Tibial nerve (tissue), 4 donors: ENCODE data around the gene CACHD1. TPM values are rescaled to one million over a fixed set of nuclear protein-coding genes. Genes with fewer than 3 reads are reported as not detected.

Source experiments
- DNase-seq, 2 donors: peaks; one replicate each; pipeline ENCODE4 v3.0.0-alpha.2; 2019; ENCODE audit warnings: low spot score in 2 of 2
- H3K27ac ChIP-seq, 4 donors: fragments of 200-600 bp; sonication (generic) in 3 of 4; one replicate each; pipeline ENCODE4 v1.5.1; 2017 to 2019; ENCODE audit warnings: mild to moderate bottlenecking in 1 of 4
- H3K27me3 ChIP-seq, 2 donors: fragments of 200-600 bp; sonication (generic) in 1 of 2; one replicate each; pipeline versions ENCODE4 v1.5.1 to v1.6.0; 2017 to 2019
- H3K36me3 ChIP-seq, 3 donors: fragments of 200-600 bp; sonication (generic); one replicate each; pipeline ENCODE4 v1.5.1; 2018 to 2019
- H3K4me1 ChIP-seq, 4 donors: fragments of 200-600 bp; sonication (generic) in 3 of 4; one replicate each; pipeline ENCODE4 v1.5.1; 2017 to 2019
- H3K4me3 ChIP-seq, 4 donors: fragments of 200-600 bp; sonication (generic) in 3 of 4; one replicate each; pipeline ENCODE4 v1.5.1; 2017 to 2019; ENCODE audit warnings: mild to moderate bottlenecking in 1 of 4, moderate library complexity in 1 of 4
- H3K9me3 ChIP-seq, 4 donors: fragments of 200-600 bp; sonication (generic) in 3 of 4; one replicate each; pipeline ENCODE4 v1.5.1; 2017 to 2019
- EP300 ChIP-seq, 2 donors: sonication (generic); formaldehyde crosslinking; IDR thresholded peaks; one replicate each; pipeline ENCODE4 v1.6.1; 2017; ENCODE audit warnings: antibody characterized with exemption in 2 of 2, mild to moderate bottlenecking in 1 of 2
- POLR2A ChIP-seq, 2 donors: fragments of 450-650 bp; IDR thresholded peaks; one replicate each; pipeline ENCODE4 v1.6.1; 2017; ENCODE audit warnings: antibody characterized with exemption in 2 of 2, mild to moderate bottlenecking in 2 of 2, moderate library complexity in 2 of 2
- WGBS, 2 donors: methylation state at CpG; one replicate each; pipeline ENCODE4 v1.1.5; 2018; 5-methylcytosine and 5-hydroxymethylcytosine counted together
- total RNA-seq, 4 donors: library from RNA; depleted of rRNA; stranded (reverse); fragments of >200 nt; gene quantifications; one replicate each; pipeline ENCODE4 v1.1.0, GENCODE V29; 2016
- TF ChIP-seq, protein P1 (sequence below), 5 experiments: fragments of 200-600 bp in 3 of 5; fragments of 450-650 bp in 2 of 5; sonication (generic) in 3 of 5; IDR thresholded peaks; one replicate each; pipeline ENCODE4 v1.5.1; 2016 to 2019; ENCODE audit warnings: antibody characterized with exemption in 5 of 5, mild to moderate bottlenecking in 3 of 5, moderate library complexity in 2 of 5

The CACHD1 gene
- total RNA-seq, 4 donors from 2014 or later: 7.4 to 15.9 (median 10.0) TPM

DNA sequence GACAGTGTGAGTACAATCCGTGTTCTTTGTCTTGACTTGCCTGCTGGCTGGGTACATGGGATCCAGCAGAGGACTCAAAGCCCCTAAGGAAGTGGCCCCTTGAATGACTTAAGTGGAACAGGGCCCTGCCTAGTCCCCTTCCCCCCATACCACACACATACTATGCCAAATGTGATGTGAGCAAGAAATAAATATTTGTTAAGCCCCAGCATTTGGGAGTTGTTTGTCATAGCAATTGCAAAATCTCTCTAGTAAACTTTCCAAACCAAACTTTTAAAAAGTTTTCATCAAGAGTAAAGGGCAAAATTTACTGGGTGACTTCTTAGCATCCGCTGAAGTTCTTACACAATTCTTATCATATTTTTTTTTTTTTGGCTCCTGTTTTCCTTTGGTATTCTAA, 32.5 kb upstream of the CACHD1 start:
- Histone ChIP-seq H3K27me3 (no peaks in the 10 kb centered on the region), H3K36me3 (no peaks in the 10 kb centered on the region), H3K9me3 (no peaks in the 10 kb centered on the region), H3K4me3 (no peak overlapping the region), H3K27ac (no peak overlapping the region), H3K4me1 (no peaks in the 10 kb centered on the region)
- no peak for DNase-seq
- TF ChIP-seq, protein P1, sequence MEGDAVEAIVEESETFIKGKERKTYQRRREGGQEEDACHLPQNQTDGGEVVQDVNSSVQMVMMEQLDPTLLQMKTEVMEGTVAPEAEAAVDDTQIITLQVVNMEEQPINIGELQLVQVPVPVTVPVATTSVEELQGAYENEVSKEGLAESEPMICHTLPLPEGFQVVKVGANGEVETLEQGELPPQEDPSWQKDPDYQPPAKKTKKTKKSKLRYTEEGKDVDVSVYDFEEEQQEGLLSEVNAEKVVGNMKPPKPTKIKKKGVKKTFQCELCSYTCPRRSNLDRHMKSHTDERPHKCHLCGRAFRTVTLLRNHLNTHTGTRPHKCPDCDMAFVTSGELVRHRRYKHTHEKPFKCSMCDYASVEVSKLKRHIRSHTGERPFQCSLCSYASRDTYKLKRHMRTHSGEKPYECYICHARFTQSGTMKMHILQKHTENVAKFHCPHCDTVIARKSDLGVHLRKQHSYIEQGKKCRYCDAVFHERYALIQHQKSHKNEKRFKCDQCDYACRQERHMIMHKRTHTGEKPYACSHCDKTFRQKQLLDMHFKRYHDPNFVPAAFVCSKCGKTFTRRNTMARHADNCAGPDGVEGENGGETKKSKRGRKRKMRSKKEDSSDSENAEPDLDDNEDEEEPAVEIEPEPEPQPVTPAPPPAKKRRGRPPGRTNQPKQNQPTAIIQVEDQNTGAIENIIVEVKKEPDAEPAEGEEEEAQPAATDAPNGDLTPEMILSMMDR (IDR thresholded peaks at IDR 0.05): no peak
- no peak for TF ChIP-seq POLR2A (IDR thresholded peaks at IDR 0.05)
- no peak for TF ChIP-seq EP300 (IDR thresholded peaks at IDR 0.05)
- 81 to 89% methylated on average over 2 of the region's 2 CpGs for WGBS, 2 donors

DNA sequence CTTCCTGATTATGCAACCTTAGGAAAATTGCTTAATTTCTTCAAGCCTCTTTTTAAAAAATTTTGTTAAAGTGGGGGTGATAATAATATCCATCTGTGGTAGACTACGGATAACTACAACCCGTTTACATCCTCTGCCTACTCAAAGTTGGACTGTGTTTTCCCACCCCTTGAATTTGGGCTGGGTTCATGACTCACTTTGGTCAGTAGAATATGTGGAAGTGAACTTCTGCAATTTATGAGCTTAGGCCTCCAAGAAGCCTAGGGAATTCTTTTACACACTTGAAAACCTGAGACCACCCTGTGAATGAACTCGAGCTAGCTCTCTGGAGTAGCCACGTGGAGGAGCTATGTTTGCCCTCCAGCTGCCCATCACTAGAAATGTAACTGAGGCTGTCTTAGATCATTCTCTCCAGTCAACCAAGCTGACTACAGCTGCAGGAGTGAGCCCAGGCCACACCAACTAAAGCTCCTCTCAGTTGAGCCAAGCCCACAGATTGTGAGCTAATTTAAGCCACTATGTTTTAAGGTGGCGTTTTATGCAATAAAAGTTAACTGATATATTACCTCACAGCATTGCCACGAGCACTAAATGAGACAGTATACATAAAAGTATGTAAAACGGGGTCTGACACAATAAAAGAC, 29.6 kb upstream of the CACHD1 start:
- H3K4me1 ChIP-seq: no peaks in the 10 kb centered on the region
- H3K4me3 ChIP-seq: no peak overlapping the region
- no peaks in the 10 kb centered on the region for H3K9me3 ChIP-seq
- DNase-seq: no peak
- H3K36me3 ChIP-seq: no peaks in the 10 kb centered on the region
- 57 to 75% methylated on average over 7 of the region's 7 CpGs for WGBS, 2 donors
- TF ChIP-seq POLR2A (IDR thresholded peaks at IDR 0.05) (no peak), EP300 (IDR thresholded peaks at IDR 0.05) (no peak)
- TF ChIP-seq, protein P1 (IDR thresholded peaks at IDR 0.05): no peak
- no peak overlapping the region for H3K27ac ChIP-seq
- no peaks in the 10 kb centered on the region for H3K27me3 ChIP-seq

DNA sequence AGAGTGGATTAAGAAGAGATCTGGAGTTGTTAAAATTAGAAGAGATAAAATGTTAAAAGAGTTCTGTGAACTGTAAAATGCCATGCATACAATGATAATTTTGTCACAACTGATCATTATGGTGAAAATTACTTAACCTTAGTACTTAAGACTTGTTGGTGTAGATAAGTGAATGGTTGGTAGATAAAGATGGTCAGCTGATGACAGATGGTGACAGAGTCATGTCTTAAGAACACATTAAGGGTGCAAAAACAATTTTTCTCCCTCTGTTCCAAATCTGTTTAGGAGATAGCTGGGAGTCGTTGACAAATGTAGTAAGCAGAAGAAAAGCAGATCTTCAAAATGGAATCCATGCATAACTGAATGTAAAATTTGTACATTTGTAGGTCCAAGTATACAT, 18.5 kb upstream of the CACHD1 start:
- WGBS, 2 donors: 84 to 90% methylated on average over 1 of the region's 1 CpG
- no peaks in the 10 kb centered on the region for H3K9me3 ChIP-seq
- H3K36me3 ChIP-seq: no peaks in the 10 kb centered on the region
- H3K27ac ChIP-seq: no peak overlapping the region
- H3K4me3 ChIP-seq: no peak overlapping the region
- H3K27me3 ChIP-seq: no peaks in the 10 kb centered on the region
- no peak for TF ChIP-seq EP300 (IDR thresholded peaks at IDR 0.05)
- DNase-seq: no peak
- H3K4me1 ChIP-seq: no peaks in the 10 kb centered on the region

DNA sequence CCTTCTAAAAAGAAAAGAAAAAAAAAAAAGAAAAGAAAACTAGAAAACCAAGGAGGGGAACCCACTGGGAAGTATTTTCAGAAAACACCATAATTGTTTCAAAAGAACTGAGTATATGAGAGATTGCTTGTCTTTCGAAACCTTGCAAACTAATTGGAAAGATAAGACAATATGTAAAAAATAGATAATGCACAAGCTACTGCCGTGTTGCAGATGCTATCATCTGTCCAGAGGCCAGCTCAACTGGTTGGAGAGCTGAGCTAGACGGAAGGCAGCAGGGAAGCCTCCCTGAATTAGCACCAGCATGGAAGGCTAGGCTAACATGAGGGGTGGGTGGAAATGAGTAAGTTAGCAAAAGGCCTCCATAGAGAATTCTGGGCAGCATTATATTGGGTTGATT, 16.2 kb upstream of the CACHD1 start:
- H3K4me3 ChIP-seq: no peak overlapping the region
- TF ChIP-seq EP300 (IDR thresholded peaks at IDR 0.05): no peak
- TF ChIP-seq POLR2A (IDR thresholded peaks at IDR 0.05): no peak
- TF ChIP-seq, protein P1 (IDR thresholded peaks at IDR 0.05): no peak
- H3K27ac ChIP-seq: no peak overlapping the region
- no peaks in the 10 kb centered on the region for H3K4me1 ChIP-seq
- no peaks in the 10 kb centered on the region for H3K27me3 ChIP-seq
- DNase-seq: no peak
- H3K36me3 ChIP-seq: no peaks in the 10 kb centered on the region
- 80 to 84% methylated on average over 3 of the region's 3 CpGs for WGBS, 2 donors
- no peaks in the 10 kb centered on the region for H3K9me3 ChIP-seq

DNA sequence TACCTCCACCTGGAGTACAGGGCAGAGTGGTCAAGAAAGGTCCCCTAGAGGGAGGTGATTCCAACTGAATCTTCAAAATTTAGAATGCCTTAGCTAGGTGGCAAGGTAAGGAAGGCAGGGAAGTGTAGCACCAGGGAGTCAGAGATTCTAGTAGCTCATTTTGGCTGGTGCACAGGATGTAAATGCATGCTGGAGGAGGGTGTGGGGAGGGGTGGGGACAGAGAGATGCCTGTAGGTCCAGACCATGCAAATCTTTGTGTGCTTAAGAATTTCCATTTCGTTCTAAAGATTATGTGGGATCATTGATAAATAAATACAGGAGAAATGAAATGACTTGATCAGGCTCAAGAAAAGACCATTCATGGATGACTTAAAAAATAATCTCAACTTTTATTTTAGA, 11.0 kb upstream of the CACHD1 start:
- no peaks in the 10 kb centered on the region for H3K27me3 ChIP-seq
- no peak for DNase-seq
- no peak overlapping the region for H3K27ac ChIP-seq
- 81 to 92% methylated on average over 1 of the region's 1 CpG for WGBS, 2 donors
- H3K4me3 ChIP-seq: no peak overlapping the region
- TF ChIP-seq EP300 (IDR thresholded peaks at IDR 0.05): no peak
- TF ChIP-seq, protein P1 (IDR thresholded peaks at IDR 0.05): no peak
- no peak for TF ChIP-seq POLR2A (IDR thresholded peaks at IDR 0.05)
- H3K9me3 ChIP-seq: no peaks in the 10 kb centered on the region
- H3K36me3 ChIP-seq: no peaks in the 10 kb centered on the region
- H3K4me1 ChIP-seq: no peaks in the 10 kb centered on the region

DNA sequence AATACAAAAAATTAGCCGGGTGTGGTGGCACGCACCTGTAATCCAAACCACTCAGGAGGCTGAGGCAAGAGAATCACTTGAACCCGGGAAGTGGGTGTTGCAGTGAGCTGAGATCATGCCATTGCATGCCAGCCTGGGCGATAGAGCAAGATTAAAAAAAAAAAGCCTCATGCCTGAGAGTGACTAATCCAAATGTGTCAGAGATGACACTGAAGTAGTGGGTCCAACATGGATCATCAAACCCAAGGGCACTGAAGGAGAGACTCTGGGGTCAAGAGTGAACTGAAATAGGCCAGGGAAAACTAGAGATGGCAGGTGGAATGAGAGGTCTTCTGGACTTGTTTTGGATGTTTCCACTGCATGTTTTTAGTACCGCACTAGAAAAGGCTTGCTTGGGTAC, 10.2 kb upstream of the CACHD1 start:
- H3K27ac ChIP-seq: no peak overlapping the region
- H3K9me3 ChIP-seq: no peaks in the 10 kb centered on the region
- no peak for DNase-seq
- H3K36me3 ChIP-seq: no peaks in the 10 kb centered on the region
- TF ChIP-seq EP300 (IDR thresholded peaks at IDR 0.05): no peak
- no peak for TF ChIP-seq POLR2A (IDR thresholded peaks at IDR 0.05)
- TF ChIP-seq, protein P1 (IDR thresholded peaks at IDR 0.05): no peak
- no peaks in the 10 kb centered on the region for H3K27me3 ChIP-seq
- no peak overlapping the region for H3K4me3 ChIP-seq
- WGBS, 2 donors: 85 to 87% methylated on average over 5 of the region's 5 CpGs
- H3K4me1 ChIP-seq: no peaks in the 10 kb centered on the region
